NT2/D1 (cell line): Measurements from ENCODE around the gene RRH.

Source experiments
- DNase-seq: peaks from one replicate; pipeline ENCODE4 v3.0.0-alpha.2; 2011; ENCODE audit warnings: low read depth, low spot score
- H3K27me3 ChIP-seq: 2 replicates; pipeline ENCODE4 v1.6.0; 2011; ENCODE audit warnings: mild to moderate bottlenecking; ENCODE audit not compliant: insufficient read length, insufficient read depth
- H3K36me3 ChIP-seq: 2 replicates; pipeline ENCODE4 v1.6.1; 2011; ENCODE audit warnings: mild to moderate bottlenecking, low read length, mixed read lengths; ENCODE audit not compliant: insufficient read depth, insufficient read length
- H3K4me1 ChIP-seq: 2 replicates; pipeline ENCODE4 v1.5.1; 2011; ENCODE audit not compliant: insufficient read depth, insufficient read length
- H3K4me3 ChIP-seq: 2 replicates; pipeline ENCODE4 v1.5.1; 2011; ENCODE audit warnings: low read depth; ENCODE audit not compliant: insufficient read length
- H3K9ac ChIP-seq: 2 replicates; pipeline ENCODE4 v1.6.0; 2011; ENCODE audit warnings: low read depth; ENCODE audit not compliant: insufficient read length
- H3K9me3 ChIP-seq: 2 replicates; pipeline ENCODE4 v1.5.1; 2011; ENCODE audit warnings: mild to moderate bottlenecking, low read length; ENCODE audit not compliant: insufficient read depth
- SUZ12 ChIP-seq: IDR thresholded peaks from 2 replicates; pipeline ENCODE4 v1.6.1; 2011; ENCODE audit not compliant: insufficient read length, insufficient read depth; ENCODE audit errors: extremely low read depth
- YY1 ChIP-seq: IDR thresholded peaks from 2 replicates; pipeline ENCODE4 v1.6.1; 2011; ENCODE audit not compliant: insufficient read length, insufficient read depth
- ZNF274 ChIP-seq: IDR thresholded peaks from 2 replicates; pipeline ENCODE4 v1.6.1; 2011; ENCODE audit warnings: mild to moderate bottlenecking, low read depth, low read length

RRH gene

DNA sequence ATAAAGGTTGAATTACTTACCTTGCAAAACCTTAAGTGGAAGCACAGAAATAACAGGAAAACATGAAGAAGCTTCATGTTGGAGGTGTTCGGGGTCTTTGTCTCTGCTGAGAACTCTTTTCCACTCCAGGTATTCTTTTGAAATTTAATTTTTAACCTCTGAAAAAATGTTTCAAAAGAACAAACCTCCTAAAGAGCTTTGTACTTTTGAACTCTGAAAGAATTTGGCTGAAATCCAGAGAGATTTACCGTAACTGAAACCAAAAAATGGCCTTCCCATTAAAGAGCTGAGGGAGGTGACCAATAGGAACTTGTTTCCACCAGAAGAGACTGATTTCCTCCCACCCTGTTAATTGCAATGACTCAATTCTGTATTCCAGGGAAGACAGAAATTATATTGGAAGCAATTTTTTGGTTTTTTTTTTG, 25.9 kb upstream of the RRH start, which contains the start of gene CFI:
Gene CFI, minus strand, starts transcription at position 105 of the 425 bp plus-strand sequence. Its CDS starts 28 bp downstream, at position 77.
- Histone ChIP-seq H3K9me3 (no peaks in the 10 kb centered on the region), H3K27me3 (no peaks in the 10 kb centered on the region), H3K4me1 (peaks cover 2% of the 10 kb centered on the region), H3K9ac (no peak within 1 kb of the TSS), H3K36me3 (no peaks in the 10 kb centered on the region), H3K4me3 (no peak within 1 kb of the TSS)
- TF ChIP-seq SUZ12 (no peak), ZNF274 (no peak), YY1 (no peak)
- DNase-seq, result no peak

DNA sequence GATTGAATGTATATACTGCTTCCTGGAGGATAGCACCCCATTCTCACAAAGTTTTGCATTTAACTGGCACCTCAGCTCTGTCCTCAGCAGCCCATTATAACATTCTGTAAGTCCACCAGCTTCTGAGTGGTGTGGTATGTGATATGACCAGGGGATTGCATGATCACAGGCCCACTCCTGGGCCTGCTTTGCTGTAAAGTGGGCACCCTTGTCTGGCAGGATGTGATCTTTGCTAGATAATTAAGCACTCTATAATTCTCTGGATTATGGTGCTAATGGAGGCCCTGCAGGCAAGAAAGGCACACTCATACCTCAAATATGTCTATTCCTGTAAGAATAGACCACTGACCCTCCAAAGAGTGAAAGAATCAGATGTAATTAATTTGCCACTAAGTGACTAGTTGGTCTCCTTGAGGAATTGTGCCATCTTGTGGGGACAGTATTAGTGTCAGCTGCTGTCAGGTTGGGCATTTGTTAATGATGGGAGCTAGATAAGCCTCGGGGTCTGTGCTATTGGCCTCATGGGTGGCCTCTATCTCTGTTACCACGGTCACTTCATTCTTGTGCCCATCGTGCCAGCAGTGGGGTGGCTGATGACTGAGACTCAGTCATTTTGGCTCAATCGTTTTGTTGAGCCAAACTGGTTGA, 23.7 kb upstream of the RRH start:
- Histone ChIP-seq H3K4me3 (no peak overlapping the region), H3K36me3 (no peaks in the 10 kb centered on the region), H3K4me1 (peaks cover 2% of the 10 kb centered on the region), H3K27me3 (no peaks in the 10 kb centered on the region), H3K9me3 (no peaks in the 10 kb centered on the region), H3K9ac (no peak overlapping the region)
- DNase-seq, result no peak
- TF ChIP-seq ZNF274 (no peak), YY1 (no peak), SUZ12 (no peak)

DNA sequence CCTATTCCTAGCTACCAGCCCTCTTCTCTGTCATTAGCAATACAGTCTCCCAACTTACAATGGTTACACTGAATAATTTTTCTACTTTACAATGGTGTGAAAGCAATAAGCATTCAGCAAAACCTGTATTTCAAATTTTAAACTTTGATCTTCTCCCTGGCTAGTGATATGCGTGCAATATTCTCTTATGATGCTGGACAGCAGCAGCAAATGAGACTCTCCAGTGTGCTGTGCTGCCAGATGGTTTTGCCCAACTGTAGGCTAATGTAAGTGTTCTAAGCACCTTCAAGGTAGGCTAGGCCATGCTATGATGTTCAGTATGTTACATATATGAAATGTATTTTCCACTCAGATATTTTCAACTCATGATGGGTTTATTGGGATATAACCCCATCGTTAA, 18.1 kb upstream of the RRH start:
- Histone ChIP-seq H3K4me3 (no peak overlapping the region), H3K27me3 (no peaks in the 10 kb centered on the region), H3K4me1 (no peaks in the 10 kb centered on the region), H3K9ac (no peak overlapping the region), H3K36me3 (no peaks in the 10 kb centered on the region), H3K9me3 (no peaks in the 10 kb centered on the region)
- TF ChIP-seq ZNF274 (no peak), YY1 (no peak), SUZ12 (no peak)
- DNase-seq, result no peak

DNA sequence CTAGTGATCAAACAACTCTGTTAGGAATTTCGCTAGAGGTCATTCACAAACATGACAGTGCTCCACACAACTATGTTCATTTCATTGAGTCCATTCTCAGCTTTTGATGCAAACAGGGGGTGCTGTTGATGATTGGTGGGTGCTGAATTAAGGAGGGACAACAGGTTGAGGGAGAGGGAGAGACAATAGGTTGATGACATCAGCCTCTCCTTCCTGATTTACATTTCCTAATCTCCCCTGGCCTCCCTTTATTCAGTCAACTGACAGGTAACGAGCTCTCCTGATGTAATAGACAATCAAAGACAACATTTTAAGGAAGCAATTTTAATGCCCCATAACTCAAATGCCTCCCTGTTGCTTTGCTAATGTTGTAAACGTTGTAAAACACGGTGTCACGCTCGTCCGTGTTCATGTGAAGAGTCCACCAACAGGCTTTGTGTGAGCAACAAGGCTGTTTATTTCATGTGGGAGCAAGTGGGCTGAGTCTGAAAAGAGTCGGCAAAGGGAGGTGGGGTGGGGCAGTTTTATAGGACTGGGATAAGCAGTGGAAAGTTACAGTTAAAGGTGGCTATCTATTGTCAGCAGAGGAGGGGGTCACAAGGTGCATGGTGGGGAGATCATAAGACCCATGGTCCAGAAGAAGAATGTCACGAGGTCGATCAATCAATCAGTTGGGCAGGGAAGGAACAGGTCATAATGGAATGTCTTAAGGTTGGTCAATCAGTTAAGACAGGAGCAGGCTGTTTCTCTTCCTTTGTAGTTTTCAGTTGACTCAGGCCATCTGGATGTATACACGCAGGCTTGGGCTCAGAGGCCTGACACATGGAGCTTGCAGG, 17.0 kb upstream of the RRH start:
- Histone ChIP-seq H3K9me3 (no peaks in the 10 kb centered on the region), H3K9ac (no peak overlapping the region), H3K36me3 (no peaks in the 10 kb centered on the region), H3K27me3 (no peaks in the 10 kb centered on the region), H3K4me1 (no peaks in the 10 kb centered on the region), H3K4me3 (no peak overlapping the region)
- DNase-seq, result peak; percentile 51
- TF ChIP-seq ZNF274 (no peak), SUZ12 (no peak), YY1 (no peak)

DNA sequence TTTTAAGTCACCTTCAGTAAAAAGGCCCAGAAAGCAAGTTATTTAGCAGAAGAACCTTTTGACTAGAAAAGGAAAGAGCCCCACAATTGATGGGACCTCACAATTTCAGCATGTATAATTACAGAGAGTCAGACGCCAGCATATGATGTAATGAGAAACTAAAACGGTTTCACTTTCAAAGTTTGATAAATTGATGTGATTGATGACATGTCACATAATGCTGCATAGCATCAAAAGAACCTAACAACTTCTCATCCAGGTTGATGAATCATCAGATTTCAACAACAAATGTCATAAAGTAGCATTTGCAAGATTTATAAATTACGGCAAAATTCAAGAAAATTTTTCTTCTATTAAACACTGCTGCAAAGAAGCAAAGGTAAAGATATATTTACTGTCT, 16.1 kb upstream of the RRH start:
- DNase-seq, result no peak
- Histone ChIP-seq H3K27me3 (no peaks in the 10 kb centered on the region), H3K4me3 (no peak overlapping the region), H3K4me1 (no peaks in the 10 kb centered on the region), H3K9me3 (no peaks in the 10 kb centered on the region), H3K36me3 (peaks cover 2% of the 10 kb centered on the region), H3K9ac (no peak overlapping the region)
- TF ChIP-seq YY1, result no peak
- no peak for TF ChIP-seq ZNF274
- no peak for TF ChIP-seq SUZ12

DNA sequence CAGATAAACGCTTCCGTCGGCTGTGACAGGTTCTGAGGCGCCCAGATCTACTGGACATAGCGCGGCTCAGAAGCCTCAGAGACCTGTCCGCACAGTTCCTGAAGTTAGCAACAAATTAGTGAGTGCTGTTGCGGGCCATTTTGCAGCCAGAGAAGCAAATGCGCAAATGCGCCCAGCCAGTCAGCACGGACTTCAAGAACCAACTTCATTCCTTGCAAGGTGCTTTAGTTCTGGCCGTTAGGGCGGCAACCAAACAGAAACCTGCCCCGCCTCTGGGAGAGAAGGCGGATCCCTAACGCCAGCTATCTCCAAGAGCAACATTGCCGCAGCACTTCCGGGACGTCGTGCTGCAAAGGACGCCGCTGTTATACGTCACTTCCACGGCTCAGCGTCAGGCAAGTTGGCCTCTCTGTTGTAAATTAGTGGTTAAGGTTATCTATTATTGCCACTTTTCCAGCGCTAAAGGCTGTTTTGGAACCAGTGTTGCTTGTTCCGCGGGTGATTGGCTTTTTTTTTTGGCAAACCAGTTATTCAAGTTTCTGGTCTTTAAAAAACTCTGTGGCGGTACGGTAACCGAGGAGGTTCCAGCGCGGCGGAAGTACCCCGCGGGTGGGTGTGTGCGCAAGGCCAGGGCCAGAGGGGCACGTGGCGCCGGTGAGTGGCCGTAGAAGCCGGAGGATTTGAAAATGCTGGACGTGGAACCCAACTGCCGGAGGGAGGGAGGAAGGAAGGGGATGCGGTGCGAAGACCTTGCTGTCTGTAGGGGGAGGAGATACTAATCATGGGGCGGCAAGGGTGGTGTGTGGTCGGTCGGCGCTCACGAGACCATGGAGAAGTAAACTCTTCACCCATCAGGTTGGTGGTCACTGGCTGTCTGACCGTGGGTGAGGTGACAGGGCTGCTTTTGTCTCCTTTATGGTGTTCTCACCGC, 12.4 kb upstream of the RRH start, which contains the start of gene GAR1:
Gene GAR1, plus strand, starts transcription at position 612 of the 931 bp plus-strand sequence. CDS start 403 bp downstream, outside the sequence.
- Histone ChIP-seq H3K27me3 (no peaks in the 10 kb centered on the region), H3K4me1 (no peaks in the 10 kb centered on the region), H3K36me3 (peaks cover 31% of the 10 kb centered on the region), H3K9me3 (no peaks in the 10 kb centered on the region), H3K4me3 (peak within 1 kb of the TSS; percentile 97), H3K9ac (peak within 1 kb of the TSS; percentile 95)
- no peak for TF ChIP-seq ZNF274
- TF ChIP-seq SUZ12, result no peak
- no peak for TF ChIP-seq YY1
- peak; percentile 92 for DNase-seq

DNA sequence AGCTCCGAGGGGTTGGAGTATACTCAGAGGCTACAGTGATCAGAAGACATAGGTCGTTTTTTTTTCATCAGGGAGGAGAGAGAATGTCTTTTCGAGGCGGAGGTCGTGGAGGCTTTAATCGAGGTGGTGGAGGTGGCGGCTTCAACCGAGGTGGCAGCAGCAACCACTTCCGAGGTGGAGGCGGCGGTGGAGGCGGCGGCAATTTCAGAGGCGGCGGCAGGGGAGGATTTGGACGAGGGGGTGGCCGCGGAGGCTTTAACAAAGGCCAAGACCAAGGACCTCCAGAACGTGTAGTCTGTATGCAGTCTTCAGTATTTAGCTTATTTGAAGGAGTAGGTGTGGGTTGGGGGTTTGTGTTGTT, 11.7 kb upstream of the RRH start:
- H3K4me3 ChIP-seq, result peak overlapping the region; percentile 97
- peak overlapping the region; percentile 95 for H3K9ac ChIP-seq
- H3K9me3 ChIP-seq, result no peaks in the 10 kb centered on the region
- no peak for DNase-seq
- peaks cover 38% of the 10 kb centered on the region for H3K36me3 ChIP-seq
- no peaks in the 10 kb centered on the region for H3K27me3 ChIP-seq
- TF ChIP-seq ZNF274, result no peak
- TF ChIP-seq YY1, result no peak
- TF ChIP-seq SUZ12, result no peak
- H3K4me1 ChIP-seq, result no peaks in the 10 kb centered on the region
